ENCODE results near the gene FARS2.

The FARS2 gene

DNA sequence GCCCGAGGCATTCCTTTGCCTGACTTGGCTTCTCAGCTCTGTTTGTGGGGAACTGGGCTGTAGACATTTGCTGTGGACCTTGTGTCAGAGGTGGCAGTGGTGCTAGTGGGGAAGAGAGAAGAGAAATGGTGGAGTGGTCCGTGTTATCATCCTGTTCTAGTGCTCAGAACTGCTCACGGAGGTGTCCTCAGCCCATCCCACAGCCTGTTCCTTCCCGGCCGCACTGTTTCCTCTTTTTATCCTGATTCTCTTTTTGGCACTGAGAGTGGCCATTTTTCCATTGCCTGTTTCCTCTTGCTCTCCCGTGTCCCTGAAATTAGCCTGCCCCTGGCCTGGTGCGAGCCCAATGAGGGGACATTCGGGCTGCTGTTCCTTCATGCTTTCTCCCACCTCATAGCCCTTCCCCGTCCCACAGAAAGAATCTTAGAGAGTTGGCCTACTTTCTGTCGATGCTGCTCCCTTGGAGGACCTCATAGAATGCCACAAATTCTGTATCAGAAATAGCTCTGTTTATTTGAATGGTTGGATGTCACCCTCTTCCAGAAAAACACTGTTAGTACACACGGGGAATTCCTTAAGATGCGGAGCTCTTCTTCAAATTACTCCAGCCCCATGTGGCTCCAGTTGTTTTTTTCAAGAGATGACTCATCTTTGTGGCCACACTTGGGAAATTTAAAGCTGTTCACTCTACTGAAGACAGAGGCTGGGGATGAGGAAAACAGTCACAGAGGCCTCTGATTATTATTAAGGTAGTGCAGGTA lies 26.1 kb downstream of the FARS2 start:
- Mint-ChIP-seq H3K27ac (peak overlapping the region; percentile 25), H3K9me3 (ENCODE audit: low read depth) (no peaks in the 10 kb centered on the region), H3K4me3 (no peak overlapping the region), H3K36me3 (peaks cover 11% of the 10 kb centered on the region), H3K27me3 (no peaks in the 10 kb centered on the region), H3K4me1 (ENCODE audit: low read depth) (peaks cover 40% of the 10 kb centered on the region)

GRCh38 chr6:5287966-5288297 lies 26.6 kb downstream of the FARS2 start:
- Mint-ChIP-seq H3K27ac (no peak overlapping the region), H3K27me3 (no peaks in the 10 kb centered on the region), H3K36me3 (peaks cover 17% of the 10 kb centered on the region), H3K4me1 (ENCODE audit: low read depth) (peaks cover 46% of the 10 kb centered on the region), H3K9me3 (ENCODE audit: low read depth) (no peaks in the 10 kb centered on the region), H3K4me3 (no peak overlapping the region)

DNA sequence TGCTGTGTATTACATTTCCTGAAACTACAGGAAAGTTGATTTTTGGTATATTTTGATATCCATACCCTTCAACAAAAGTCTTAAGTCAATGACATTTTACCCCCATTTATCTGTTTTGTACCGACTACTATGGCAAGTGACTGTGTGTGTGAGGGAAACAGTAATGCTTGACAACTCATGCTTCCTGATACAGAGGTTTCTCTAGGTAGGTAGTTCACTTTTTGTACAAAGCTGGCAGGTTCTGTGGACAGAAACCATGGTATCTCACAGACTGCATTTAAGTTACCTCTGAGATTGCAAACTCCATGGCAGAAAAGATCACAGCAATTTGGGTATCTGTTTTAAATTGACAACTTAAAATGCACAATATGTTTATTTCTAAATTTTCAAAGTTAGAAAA lies 28.8 kb downstream of the FARS2 start:
- Mint-ChIP-seq H3K4me3 (no peak overlapping the region), H3K27me3 (no peaks in the 10 kb centered on the region), H3K36me3 (peaks cover 18% of the 10 kb centered on the region), H3K27ac (no peak overlapping the region), H3K4me1 (ENCODE audit: low read depth) (peaks cover 54% of the 10 kb centered on the region), H3K9me3 (ENCODE audit: low read depth) (no peaks in the 10 kb centered on the region)

GRCh38 chr6:5290500-5290899 lies 29.2 kb downstream of the FARS2 start:
- Mint-ChIP-seq H3K36me3 (peaks cover 18% of the 10 kb centered on the region), H3K27ac (no peak overlapping the region), H3K4me1 (ENCODE audit: low read depth) (peaks cover 52% of the 10 kb centered on the region), H3K4me3 (no peak overlapping the region), H3K27me3 (no peaks in the 10 kb centered on the region), H3K9me3 (ENCODE audit: low read depth) (no peaks in the 10 kb centered on the region)

DNA sequence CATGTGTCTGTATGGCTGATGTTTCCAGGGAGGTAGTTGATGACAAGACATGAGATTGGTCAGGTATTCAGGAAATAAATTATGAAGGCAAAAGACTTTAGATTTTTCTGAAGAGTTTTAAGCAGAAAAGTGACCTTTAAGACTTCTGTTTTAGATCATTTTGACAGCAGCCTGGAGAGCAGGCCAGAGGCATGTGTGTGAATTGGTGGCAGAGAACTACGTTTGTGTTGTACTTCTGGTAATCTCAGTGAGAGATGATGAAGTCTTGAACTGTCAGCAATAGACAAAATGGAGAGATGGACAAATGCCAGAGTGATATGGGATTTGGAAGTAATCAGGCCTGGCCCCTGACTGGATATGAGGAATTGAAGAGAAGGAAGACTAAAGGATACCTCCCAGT lies 30.8 kb downstream of the FARS2 start:
- no peak overlapping the region for H3K27ac Mint-ChIP-seq
- H3K4me3 Mint-ChIP-seq: no peak overlapping the region
- H3K9me3 Mint-ChIP-seq (ENCODE audit: low read depth): no peaks in the 10 kb centered on the region
- H3K27me3 Mint-ChIP-seq: no peaks in the 10 kb centered on the region
- H3K4me1 Mint-ChIP-seq (ENCODE audit: low read depth): peaks cover 53% of the 10 kb centered on the region
- peaks cover 21% of the 10 kb centered on the region for H3K36me3 Mint-ChIP-seq

- Mint-ChIP-seq H3K9me3 (ENCODE audit: low read depth) (no peaks in the 10 kb centered on the region), H3K27ac (no peak overlapping the region), H3K4me1 (ENCODE audit: low read depth) (peaks cover 43% of the 10 kb centered on the region), H3K27me3 (no peaks in the 10 kb centered on the region), H3K4me3 (no peak overlapping the region), H3K36me3 (peaks cover 15% of the 10 kb centered on the region)
Measured at GRCh38 chr6:5293692-5294091, 32.4 kb downstream of the FARS2 start.

GRCh38 chr6:5294392-5295211 lies 33.3 kb downstream of the FARS2 start:
- H3K4me1 Mint-ChIP-seq (ENCODE audit: low read depth): peaks cover 43% of the 10 kb centered on the region
- no peaks in the 10 kb centered on the region for H3K27me3 Mint-ChIP-seq
- no peak overlapping the region for H3K4me3 Mint-ChIP-seq
- H3K9me3 Mint-ChIP-seq (ENCODE audit: low read depth): no peaks in the 10 kb centered on the region
- H3K27ac Mint-ChIP-seq: no peak overlapping the region
- H3K36me3 Mint-ChIP-seq: peaks cover 15% of the 10 kb centered on the region

GRCh38 chr6:5295623-5296022 lies 34.3 kb downstream of the FARS2 start:
- H3K9me3 Mint-ChIP-seq (ENCODE audit: low read depth): no peaks in the 10 kb centered on the region
- H3K4me1 Mint-ChIP-seq (ENCODE audit: low read depth): peaks cover 43% of the 10 kb centered on the region
- H3K4me3 Mint-ChIP-seq: no peak overlapping the region
- no peaks in the 10 kb centered on the region for H3K27me3 Mint-ChIP-seq
- H3K36me3 Mint-ChIP-seq: peaks cover 15% of the 10 kb centered on the region
- no peak overlapping the region for H3K27ac Mint-ChIP-seq

DNA sequence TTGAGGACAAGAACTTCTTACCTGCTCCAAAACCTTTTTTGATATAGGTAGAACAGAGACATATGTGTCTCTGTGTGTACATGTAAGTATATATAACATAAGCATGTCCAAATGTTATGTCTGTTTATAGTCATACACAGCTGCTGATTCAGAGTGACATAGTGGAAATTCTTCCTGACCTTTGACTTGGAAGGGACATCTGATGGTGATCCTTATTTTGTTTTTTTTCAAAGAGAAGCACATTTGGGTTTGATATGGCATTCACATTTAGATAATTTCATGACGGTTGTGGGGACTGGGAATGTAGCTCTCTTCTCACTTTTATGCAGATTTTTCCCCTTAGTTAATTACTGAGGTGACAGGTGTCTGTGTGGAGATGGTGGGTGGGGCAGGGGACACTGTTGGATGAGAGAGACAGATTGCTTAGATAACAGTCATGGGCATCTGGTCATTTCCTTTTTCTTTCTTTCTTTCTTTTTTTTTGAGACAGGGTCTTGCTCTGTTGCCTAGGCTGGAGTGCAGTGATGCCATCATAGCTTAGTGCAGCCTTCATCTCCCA lies 39.0 kb downstream of the FARS2 start:
- H3K4me3 Mint-ChIP-seq: no peak overlapping the region
- H3K36me3 Mint-ChIP-seq: peaks cover 3% of the 10 kb centered on the region
- no peak overlapping the region for H3K27ac Mint-ChIP-seq
- no peaks in the 10 kb centered on the region for H3K9me3 Mint-ChIP-seq (ENCODE audit: low read depth)
- H3K4me1 Mint-ChIP-seq (ENCODE audit: low read depth): peaks cover 40% of the 10 kb centered on the region
- H3K27me3 Mint-ChIP-seq: no peaks in the 10 kb centered on the region

DNA sequence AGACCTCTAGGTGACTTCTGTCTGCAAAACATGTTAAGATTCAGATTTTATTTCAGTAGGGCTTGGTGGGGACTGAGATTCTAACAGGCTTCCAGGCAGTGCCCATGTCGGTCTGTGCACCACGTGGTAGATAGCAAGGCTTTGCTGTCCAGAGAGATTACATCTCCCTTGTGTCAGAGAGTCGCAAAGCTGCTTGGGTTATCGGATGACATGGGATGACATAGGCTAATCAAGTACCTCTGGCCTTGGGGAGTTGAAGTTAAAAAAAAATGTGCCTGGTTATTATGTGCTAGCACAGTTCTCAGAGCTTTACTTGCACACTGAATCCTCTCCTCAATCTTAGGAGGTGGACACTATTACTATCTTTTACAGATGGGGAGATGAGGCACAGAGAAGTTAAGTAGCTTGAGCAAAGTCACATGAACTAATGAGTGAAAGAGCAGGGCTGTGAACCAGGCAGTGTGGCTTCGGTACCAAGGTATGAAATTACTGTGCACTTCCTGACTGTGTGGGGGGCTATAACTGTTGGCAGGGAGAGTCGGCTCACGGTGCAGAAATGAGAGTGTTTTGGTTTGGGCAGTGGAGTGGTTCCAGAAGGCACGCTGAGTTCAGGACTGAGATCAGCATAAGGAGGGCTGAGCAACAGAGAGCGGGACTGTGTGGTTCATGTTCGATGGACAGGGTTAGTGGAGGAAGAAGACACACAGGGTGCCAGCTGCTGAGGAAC lies 41.1 kb downstream of the FARS2 start:
- Mint-ChIP-seq H3K27ac (peak overlapping the region; percentile 25), H3K27me3 (no peaks in the 10 kb centered on the region), H3K9me3 (ENCODE audit: low read depth) (no peaks in the 10 kb centered on the region), H3K4me1 (ENCODE audit: low read depth) (peaks cover 38% of the 10 kb centered on the region), H3K4me3 (peak overlapping the region; percentile 8), H3K36me3 (no peaks in the 10 kb centered on the region)

DNA sequence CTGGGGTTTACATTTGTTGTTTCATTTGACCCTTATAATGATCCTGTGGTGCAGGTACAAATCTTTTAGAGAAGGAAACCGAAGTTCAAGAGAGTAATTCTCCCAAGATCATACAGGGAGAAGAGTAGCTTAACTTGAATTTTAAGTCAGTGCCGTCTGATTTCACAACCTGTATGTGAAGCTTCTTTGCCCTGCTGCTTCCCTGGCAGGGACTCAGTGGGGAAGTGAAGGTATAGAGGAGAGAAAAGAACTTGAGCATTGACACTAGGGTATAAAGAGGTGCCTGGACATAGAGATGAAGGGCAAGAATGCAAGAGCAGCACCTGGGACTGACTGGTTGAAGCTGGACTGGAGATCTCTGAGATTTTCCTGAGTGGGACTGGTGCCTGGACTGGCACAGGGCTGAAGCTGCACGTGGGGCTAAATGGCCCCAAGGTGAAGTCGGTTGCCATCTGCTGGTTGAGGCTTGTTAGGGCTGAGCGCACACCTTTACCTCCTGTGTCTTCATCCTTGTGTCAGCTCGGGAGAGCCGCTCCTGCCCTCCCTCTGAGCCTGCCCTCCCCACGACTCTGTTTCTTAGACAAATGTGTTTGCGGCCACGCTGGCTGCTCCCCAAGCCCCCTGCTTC lies 41.8 kb downstream of the FARS2 start:
- H3K27ac Mint-ChIP-seq: no peak overlapping the region
- H3K4me3 Mint-ChIP-seq: no peak overlapping the region
- H3K9me3 Mint-ChIP-seq (ENCODE audit: low read depth): no peaks in the 10 kb centered on the region
- no peaks in the 10 kb centered on the region for H3K36me3 Mint-ChIP-seq
- H3K4me1 Mint-ChIP-seq (ENCODE audit: low read depth): peaks cover 38% of the 10 kb centered on the region
- H3K27me3 Mint-ChIP-seq: no peaks in the 10 kb centered on the region

DNA sequence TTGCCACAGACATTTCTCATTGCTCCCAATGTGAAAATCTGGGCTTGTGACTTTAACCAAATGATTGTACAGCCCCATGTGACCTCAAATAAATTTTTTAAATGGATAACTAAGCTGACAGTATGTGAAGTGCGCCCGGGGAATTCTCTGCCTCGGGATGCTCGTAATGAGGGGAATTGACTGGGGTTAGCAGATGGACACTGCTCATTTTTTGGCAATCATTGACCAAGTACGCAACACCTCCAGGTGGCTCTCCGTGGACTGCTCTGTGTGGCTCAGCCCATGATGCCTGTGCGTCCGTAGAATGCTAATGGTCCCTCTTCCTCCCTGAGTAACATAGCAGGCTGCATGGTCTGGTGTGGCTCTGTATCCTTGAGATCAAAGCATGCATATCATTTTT lies 42.4 kb downstream of the FARS2 start:
- Mint-ChIP-seq H3K4me3 (no peak overlapping the region), H3K27ac (no peak overlapping the region), H3K9me3 (ENCODE audit: low read depth) (no peaks in the 10 kb centered on the region), H3K36me3 (no peaks in the 10 kb centered on the region), H3K4me1 (ENCODE audit: low read depth) (peaks cover 38% of the 10 kb centered on the region), H3K27me3 (no peaks in the 10 kb centered on the region)

- Mint-ChIP-seq H3K4me1 (ENCODE audit: low read depth) (peaks cover 34% of the 10 kb centered on the region), H3K9me3 (ENCODE audit: low read depth) (no peaks in the 10 kb centered on the region), H3K27ac (no peak overlapping the region), H3K27me3 (no peaks in the 10 kb centered on the region), H3K36me3 (peaks cover 6% of the 10 kb centered on the region), H3K4me3 (no peak overlapping the region)
Measured at GRCh38 chr6:5305968-5306626, 44.8 kb downstream of the FARS2 start.

DNA sequence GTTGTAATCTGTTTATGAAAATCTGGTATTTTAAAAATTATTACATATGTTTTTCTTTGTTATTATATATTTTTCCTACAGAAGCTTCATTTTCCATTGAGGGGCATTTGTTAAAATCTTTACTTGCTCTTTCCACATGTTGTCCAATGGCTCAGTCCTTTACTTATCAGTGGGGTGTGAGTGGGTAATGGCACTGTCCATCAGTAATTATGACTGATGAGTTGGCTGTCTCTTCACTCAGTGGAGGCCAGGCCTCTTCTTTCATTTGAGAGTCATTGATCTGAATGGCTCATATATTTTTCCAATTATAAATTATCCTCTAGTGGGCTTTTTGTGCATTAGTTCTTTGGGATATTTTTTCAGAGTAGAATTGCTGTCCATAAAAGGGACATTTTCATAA lies 45.7 kb downstream of the FARS2 start:
- Mint-ChIP-seq H3K27me3 (no peaks in the 10 kb centered on the region), H3K4me3 (no peak overlapping the region), H3K4me1 (ENCODE audit: low read depth) (peaks cover 28% of the 10 kb centered on the region), H3K36me3 (peaks cover 6% of the 10 kb centered on the region), H3K9me3 (ENCODE audit: low read depth) (no peaks in the 10 kb centered on the region), H3K27ac (no peak overlapping the region)
